Liver (tissue), 9 donors: ENCODE measurements around the gene IL10. TPM values are rescaled to one million over a fixed set of nuclear protein-coding genes. Genes with fewer than 3 reads are reported as not detected.

Experiments
- DNase-seq: peaks from one replicate; pipeline ENCODE4 v3.0.0-alpha.2; 2017; ENCODE audit warnings: low spot score
- H3K27ac ChIP-seq, 2 donors: one replicate each; pipeline ENCODE4 v1.7.0; 2013; ENCODE audit warnings: inconsistent platforms in 2 of 2, low read length in 2 of 2, control low read depth in 1 of 2, low read depth in 1 of 2, mild to moderate bottlenecking in 1 of 2
- H3K27me3 ChIP-seq, 4 donors: one replicate each; pipeline versions ENCODE4 v1.6.1 to v1.7.0; 2013; ENCODE audit warnings: low read length in 3 of 4, inconsistent platforms in 1 of 4, mild to moderate bottlenecking in 1 of 4, moderate library complexity in 1 of 4; ENCODE audit not compliant: control insufficient read depth in 4 of 4, insufficient read depth in 4 of 4
- H3K36me3 ChIP-seq, 4 donors: one replicate each; pipeline versions ENCODE4 v1.6.1 to v1.7.0; 2013; ENCODE audit warnings: low read length in 3 of 4, mild to moderate bottlenecking in 3 of 4, low read depth in 1 of 4, moderate library complexity in 1 of 4; ENCODE audit not compliant: control insufficient read depth in 4 of 4, insufficient read depth in 3 of 4
- H3K4me1 ChIP-seq, 4 donors: one replicate each; pipeline versions ENCODE4 v1.6.1 to v1.7.0; 2013; ENCODE audit warnings: low read length in 3 of 4, mild to moderate bottlenecking in 3 of 4, moderate library complexity in 1 of 4; ENCODE audit not compliant: control insufficient read depth in 4 of 4, insufficient read depth in 4 of 4
- H3K4me3 ChIP-seq, 3 donors: one replicate each; pipeline versions ENCODE4 v1.6.1 to v1.7.0; 2013; ENCODE audit warnings: low read length in 3 of 3, control low read depth in 1 of 3, low read depth in 1 of 3, mild to moderate bottlenecking in 1 of 3
- H3K9ac ChIP-seq, 2 donors: one replicate each; pipeline ENCODE4 v1.7.0; 2013; ENCODE audit warnings: low read length in 2 of 2, mild to moderate bottlenecking in 2 of 2, moderate library complexity in 2 of 2, control low read depth in 1 of 2, low read depth in 1 of 2
- H3K9me3 ChIP-seq, 4 donors: one replicate each; pipeline versions ENCODE4 v1.6.1 to v1.7.0; 2013; ENCODE audit warnings: low read length in 3 of 4; ENCODE audit not compliant: control insufficient read depth in 4 of 4
- EGR1 ChIP-seq, 2 donors: IDR thresholded peaks; 2 replicates each; pipeline ENCODE4 v1.6.1; 2016 to 2018; ENCODE audit warnings: antibody characterized with exemption in 2 of 2, low read depth in 2 of 2
- FOXA1 ChIP-seq: IDR thresholded peaks from 2 replicates; pipeline ENCODE4 v1.6.1; 2016; ENCODE audit warnings: antibody characterized with exemption
- FOXA2 ChIP-seq: IDR thresholded peaks from 2 replicates; pipeline ENCODE4 v1.6.1; 2016; ENCODE audit warnings: antibody characterized with exemption
- GABPA ChIP-seq, 2 donors: IDR thresholded peaks in 1 of 2; conservative IDR thresholded peaks in 1 of 2; 2 replicates each; pipeline ENCODE4 v1.6.1; 2016; ENCODE audit warnings: antibody characterized with exemption in 2 of 2, mild to moderate bottlenecking in 1 of 2, moderate library complexity in 1 of 2
- HNF4A ChIP-seq, 2 donors: conservative IDR thresholded peaks; 2 replicates each; pipeline ENCODE4 v1.6.1; 2016; ENCODE audit warnings: antibody characterized with exemption in 2 of 2, mild to moderate bottlenecking in 2 of 2
- HNF4G ChIP-seq: IDR thresholded peaks from 2 replicates; pipeline ENCODE4 v1.6.1; 2016; ENCODE audit warnings: antibody characterized with exemption
- NR2F2 ChIP-seq: IDR thresholded peaks from 2 replicates; pipeline ENCODE4 v1.6.1; 2016; ENCODE audit warnings: antibody characterized with exemption
- RAD21 ChIP-seq, 2 donors: IDR thresholded peaks; 2 replicates each; pipeline ENCODE4 v1.6.1; 2016; ENCODE audit warnings: antibody characterized with exemption in 2 of 2, mild to moderate bottlenecking in 2 of 2
- REST ChIP-seq: IDR thresholded peaks from 2 replicates; pipeline ENCODE4 v1.6.1; 2016; ENCODE audit warnings: antibody characterized with exemption, mild to moderate bottlenecking
- RXRA ChIP-seq, 2 donors: IDR thresholded peaks; 2 replicates each; pipeline ENCODE4 v1.6.1; 2017 to 2018; ENCODE audit warnings: antibody characterized with exemption in 2 of 2, mild to moderate bottlenecking in 1 of 2
- SP1 ChIP-seq: IDR thresholded peaks from 2 replicates; pipeline ENCODE4 v1.6.1; 2018; ENCODE audit warnings: antibody characterized with exemption, mild to moderate bottlenecking
- TAF1 ChIP-seq: conservative IDR thresholded peaks from 2 replicates; pipeline ENCODE4 v1.6.1; 2016; ENCODE audit warnings: antibody characterized with exemption, mild to moderate bottlenecking
- YY1 ChIP-seq: IDR thresholded peaks from 2 replicates; pipeline ENCODE4 v1.6.1; 2016; ENCODE audit warnings: antibody characterized with exemption, mild to moderate bottlenecking
- ZBTB33 ChIP-seq: IDR thresholded peaks from 2 replicates; pipeline ENCODE4 v1.6.1; 2016; ENCODE audit warnings: antibody characterized with exemption
- WGBS: extraction: QIAGEN DNeasy Blood & Tissue Kit; methylation state at CpG from one replicate; pipeline ENCODE4 v1.1.7; 2013; 5-methylcytosine and 5-hydroxymethylcytosine counted together
- polyA plus RNA-seq, 2 donors: library from polyadenylated mRNA; stranded (reverse) in 1 of 2; unstranded in 1 of 2; fragments of 200-250 nt in 1 of 2; fragments of >200 nt in 1 of 2; fragmentation: Nextera tagmentation in 1 of 2; extraction: Ambion mirVana in 1 of 2; gene quantifications; one replicate each; pipeline versions ENCODE4 v1.2.1 to v1.2.3, GENCODE V29; 2013 to 2015
- total RNA-seq, 2 donors: library from RNA; depleted of rRNA; stranded (reverse); fragments of >200 nt; gene quantifications; one replicate each; pipeline ENCODE4 v1.2.3, GENCODE V29; 2014
- TF ChIP-seq, protein P1 (sequence below): IDR thresholded peaks from 2 replicates; pipeline ENCODE4 v1.6.1; 2016; ENCODE audit warnings: antibody characterized with exemption
- TF ChIP-seq, protein P2 (sequence below): fragments of 150-350 bp; IDR thresholded peaks from 2 replicates; pipeline ENCODE4 v1.5.1; 2017; ENCODE audit warnings: improper control_type of control experiment, low read depth, low read length; ENCODE audit not compliant: missing input control
- donor health status: healthy.
- donor health status: healthy.
- donor health status: healthy.
- donor health status: healthy.
- donor health status: healthy.

IL10 gene
- total and polyA plus RNA-seq, 4 donors: 0.23 to 1.4 (median 0.59) TPM

DNA sequence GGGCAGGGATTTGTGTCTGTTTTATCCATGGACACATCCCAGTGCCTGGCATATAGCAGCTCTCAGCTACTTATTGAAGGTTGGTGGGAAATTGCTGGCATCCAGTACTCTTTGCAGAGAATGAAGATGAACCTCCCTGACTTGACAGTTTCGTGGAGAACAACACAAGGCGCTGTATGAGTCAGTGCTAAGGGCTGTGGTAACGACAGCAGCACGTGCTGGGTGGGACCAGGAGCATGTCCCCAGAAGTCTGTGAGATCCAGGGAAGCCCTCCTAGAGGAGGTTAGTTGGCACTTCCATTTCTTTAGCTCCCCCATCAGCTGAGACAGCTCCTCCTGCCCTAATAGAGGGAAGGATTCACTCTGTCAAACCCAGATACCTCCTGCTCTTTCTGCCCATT is 27.6 kb downstream of the IL10 start:
- Histone ChIP-seq H3K4me1 (no peaks in the 10 kb centered on the region), H3K4me3 (no peak overlapping the region), H3K9ac (no peak overlapping the region), H3K27me3 (no peaks in the 10 kb centered on the region), H3K36me3 (no peaks in the 10 kb centered on the region), H3K9me3 (no peaks in the 10 kb centered on the region), H3K27ac (no peak overlapping the region)
- DNase-seq: no peak
- 68% methylated on average over 4 of the region's 4 CpGs for WGBS
- no peak for TF ChIP-seq GABPA (IDR thresholded peaks at IDR 0.05 in 1 of 2, conservative IDR thresholded peaks at IDR 0.05 in 1 of 2)
- TF ChIP-seq, protein P1, sequence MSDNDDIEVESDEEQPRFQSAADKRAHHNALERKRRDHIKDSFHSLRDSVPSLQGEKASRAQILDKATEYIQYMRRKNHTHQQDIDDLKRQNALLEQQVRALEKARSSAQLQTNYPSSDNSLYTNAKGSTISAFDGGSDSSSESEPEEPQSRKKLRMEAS: no peak
- no peak for TF ChIP-seq YY1

DNA sequence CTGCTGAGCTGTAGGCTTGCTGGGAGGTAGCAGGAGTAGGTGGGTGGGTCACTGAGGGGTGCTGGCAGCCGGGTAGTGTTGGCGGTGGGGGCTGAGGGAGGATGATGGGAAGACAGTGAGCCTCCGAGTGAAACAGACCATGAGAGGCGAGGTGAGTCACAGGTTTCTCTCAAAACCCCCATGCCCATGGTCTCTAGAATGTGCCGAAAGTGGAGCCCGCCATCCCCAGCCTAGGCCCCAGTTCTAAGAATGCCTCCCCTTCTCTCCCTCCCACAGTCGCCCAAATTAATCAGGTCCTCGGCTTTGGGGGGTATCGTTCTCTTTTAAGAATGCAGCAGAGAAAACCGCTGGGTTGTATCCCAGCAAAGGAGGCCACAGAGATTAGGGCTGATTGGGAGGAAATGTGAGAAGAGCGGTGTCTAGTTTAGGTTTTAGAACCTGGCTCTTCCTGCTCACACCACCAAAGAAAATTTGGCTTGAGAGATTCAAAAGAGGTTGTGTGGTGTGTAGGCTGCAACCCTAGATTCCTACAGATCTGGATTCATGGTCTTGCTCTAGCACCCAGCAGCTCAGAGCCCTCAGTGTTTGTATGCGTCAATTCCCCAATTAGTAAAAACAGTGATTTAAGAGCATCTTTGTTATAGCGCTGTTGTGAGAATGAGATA is 29.4 kb downstream of the IL10 start:
- no peaks in the 10 kb centered on the region for H3K36me3 ChIP-seq
- no peaks in the 10 kb centered on the region for H3K27me3 ChIP-seq
- H3K9ac ChIP-seq: no peak overlapping the region
- H3K4me1 ChIP-seq: peaks cover 0 to 6% (median 4%) of the 10 kb centered on the region in 4 donors
- no peak for DNase-seq
- no peak overlapping the region for H3K4me3 ChIP-seq
- H3K9me3 ChIP-seq: no peaks in the 10 kb centered on the region
- TF ChIP-seq NR2F2 (no peak), RAD21 (IDR thresholded peaks at IDR 0.05) (no peak), FOXA1 (no peak), ZBTB33 (no peak), RXRA (IDR thresholded peaks at IDR 0.05) (no peak), HNF4G (no peak), TAF1 (no peak), FOXA2 (no peak), EGR1 (IDR thresholded peaks at IDR 0.05; ENCODE audit: low read depth in 2 of 2) (no peak), HNF4A (conservative IDR thresholded peaks at IDR 0.05) (no peak), REST (no peak), YY1 (no peak), SP1 (no peak)
- TF ChIP-seq, protein P2, sequence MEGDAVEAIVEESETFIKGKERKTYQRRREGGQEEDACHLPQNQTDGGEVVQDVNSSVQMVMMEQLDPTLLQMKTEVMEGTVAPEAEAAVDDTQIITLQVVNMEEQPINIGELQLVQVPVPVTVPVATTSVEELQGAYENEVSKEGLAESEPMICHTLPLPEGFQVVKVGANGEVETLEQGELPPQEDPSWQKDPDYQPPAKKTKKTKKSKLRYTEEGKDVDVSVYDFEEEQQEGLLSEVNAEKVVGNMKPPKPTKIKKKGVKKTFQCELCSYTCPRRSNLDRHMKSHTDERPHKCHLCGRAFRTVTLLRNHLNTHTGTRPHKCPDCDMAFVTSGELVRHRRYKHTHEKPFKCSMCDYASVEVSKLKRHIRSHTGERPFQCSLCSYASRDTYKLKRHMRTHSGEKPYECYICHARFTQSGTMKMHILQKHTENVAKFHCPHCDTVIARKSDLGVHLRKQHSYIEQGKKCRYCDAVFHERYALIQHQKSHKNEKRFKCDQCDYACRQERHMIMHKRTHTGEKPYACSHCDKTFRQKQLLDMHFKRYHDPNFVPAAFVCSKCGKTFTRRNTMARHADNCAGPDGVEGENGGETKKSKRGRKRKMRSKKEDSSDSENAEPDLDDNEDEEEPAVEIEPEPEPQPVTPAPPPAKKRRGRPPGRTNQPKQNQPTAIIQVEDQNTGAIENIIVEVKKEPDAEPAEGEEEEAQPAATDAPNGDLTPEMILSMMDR: no peak
- 77% methylated on average over 13 of the region's 13 CpGs for WGBS
- no peak overlapping the region for H3K27ac ChIP-seq
